ENCODE measurements around the gene KLKB1. TPM values are rescaled to one million over a fixed set of nuclear protein-coding genes. Genes with fewer than 3 reads are reported as not detected.

KLKB1 gene
- total and polyA plus RNA-seq, 2 donors (not counting 3 experiments of a cell fraction or from before 2014, with no cell fraction given), result not detected

DNA sequence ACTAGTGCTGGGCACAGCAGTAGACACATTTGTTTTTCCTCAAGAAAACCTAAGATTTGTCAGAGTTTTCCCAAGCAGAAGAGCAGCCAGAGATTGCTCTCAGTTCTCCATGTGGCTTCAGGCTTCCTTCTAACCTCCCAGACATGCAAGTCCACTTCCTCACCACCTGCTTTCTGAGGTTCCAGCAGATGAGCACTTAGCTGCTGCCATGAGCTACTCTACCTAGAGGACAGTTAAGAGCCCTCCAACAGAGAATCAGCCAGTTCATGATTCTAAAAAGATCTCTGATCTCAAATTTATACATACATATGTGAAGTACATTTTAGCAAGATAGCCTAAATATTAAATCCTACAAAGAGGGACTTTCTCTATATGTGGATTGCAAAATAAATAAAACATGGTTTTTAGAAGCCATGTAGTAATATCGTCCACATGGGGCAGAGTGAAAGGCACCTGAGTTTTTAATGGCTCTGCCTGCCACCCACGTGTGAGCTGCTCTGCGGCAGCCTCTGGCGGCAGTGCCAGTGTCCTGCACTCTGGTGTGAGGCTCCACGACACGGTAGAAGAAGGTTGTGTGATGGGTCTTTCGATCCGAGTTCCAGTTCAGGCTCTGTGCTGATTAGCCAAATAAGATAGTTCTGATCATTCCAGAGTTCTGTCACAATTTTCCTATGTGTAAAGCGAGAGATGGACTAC is 25.6 kb upstream of the KLKB1 start:
- H3K36me3 ChIP-seq (ENCODE audit: control insufficient read depth in 2 of 2, extremely low read depth in 1 of 2, insufficient read depth in 2 of 2, low read length in 2 of 2), result no peaks in the 10 kb centered on the region
- dilution Hi-C loops (cut with MboI; ENCODE audit: extremely low pct_ligation_motif_present, low sequenced_read_pairs), result no loop called here
- BruUV-seq (replicated peaks), result no TSS peak

More for the DNA sequence above, 25.6 kb upstream of the KLKB1 start:
- CTCF ChIA-PET, result interaction anchor here (1.0 to 1.8 kb wide), 3 partner anchors 10 to 133 kb away, joined by 3 to 7 read pairs (median 6); partner anchors contain the start of genes CYP4V2 and TLR3
- POLR2A ChIA-PET, result no interaction called here
- no peaks in the 10 kb centered on the region for H4K20me1 ChIP-seq (replicated peaks; ENCODE audit: control insufficient read depth, extremely low read depth, insufficient read depth, low read length)
- FAIRE-seq, result no peak
- no peak overlapping the region for H2AFZ ChIP-seq (ENCODE audit: low read depth, low read length)
- no peak for TF ChIP-seq GATA2 (IDR thresholded peaks at IDR 0.05; ENCODE audit: insufficient read depth, insufficient read length, low read depth, low read length)
- TF ChIP-seq, protein P1, sequence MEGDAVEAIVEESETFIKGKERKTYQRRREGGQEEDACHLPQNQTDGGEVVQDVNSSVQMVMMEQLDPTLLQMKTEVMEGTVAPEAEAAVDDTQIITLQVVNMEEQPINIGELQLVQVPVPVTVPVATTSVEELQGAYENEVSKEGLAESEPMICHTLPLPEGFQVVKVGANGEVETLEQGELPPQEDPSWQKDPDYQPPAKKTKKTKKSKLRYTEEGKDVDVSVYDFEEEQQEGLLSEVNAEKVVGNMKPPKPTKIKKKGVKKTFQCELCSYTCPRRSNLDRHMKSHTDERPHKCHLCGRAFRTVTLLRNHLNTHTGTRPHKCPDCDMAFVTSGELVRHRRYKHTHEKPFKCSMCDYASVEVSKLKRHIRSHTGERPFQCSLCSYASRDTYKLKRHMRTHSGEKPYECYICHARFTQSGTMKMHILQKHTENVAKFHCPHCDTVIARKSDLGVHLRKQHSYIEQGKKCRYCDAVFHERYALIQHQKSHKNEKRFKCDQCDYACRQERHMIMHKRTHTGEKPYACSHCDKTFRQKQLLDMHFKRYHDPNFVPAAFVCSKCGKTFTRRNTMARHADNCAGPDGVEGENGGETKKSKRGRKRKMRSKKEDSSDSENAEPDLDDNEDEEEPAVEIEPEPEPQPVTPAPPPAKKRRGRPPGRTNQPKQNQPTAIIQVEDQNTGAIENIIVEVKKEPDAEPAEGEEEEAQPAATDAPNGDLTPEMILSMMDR (IDR thresholded peaks at IDR 0.05; ENCODE audit: extremely low read depth in 1 of 2, insufficient read depth in 1 of 2, low read depth in 1 of 2, low read length in 2 of 2), result peak; percentile 31 to 46
- no peaks in the 10 kb centered on the region for H3K79me2 ChIP-seq (ENCODE audit: control insufficient read depth, insufficient read depth, low read length)
- no peaks in the 10 kb centered on the region for H3K9me3 ChIP-seq (replicated peaks; ENCODE audit: control insufficient read depth, insufficient read depth, low read length)
- DNase-seq (ENCODE audit: low read depth, low spot score), result no peak
- H3K4me2 ChIP-seq (ENCODE audit: insufficient read depth, low read length), result no peak overlapping the region
- H3K27me3 ChIP-seq (ENCODE audit: control insufficient read depth in 2 of 2, insufficient read depth in 2 of 2, low read length in 2 of 2), result no peaks in the 10 kb centered on the region
- H3K9me1 ChIP-seq (replicated peaks; ENCODE audit: control insufficient read depth, extremely low read depth, insufficient read depth, low read length), result no peaks in the 10 kb centered on the region
- no peak overlapping the region for H3K27ac ChIP-seq (ENCODE audit: insufficient read depth, low read depth, low read length)
- intact Hi-C loops (cut with micrococcal nuclease), result no loop called here
- no peak overlapping the region for H3K4me3 ChIP-seq (replicated peaks in 1 of 3; ENCODE audit: insufficient read depth in 1 of 3, low read depth in 1 of 3, low read length in 3 of 3)
- H3K4me1 ChIP-seq (ENCODE audit: control insufficient read depth, extremely low read depth, insufficient read depth, low read length), result no peaks in the 10 kb centered on the region
- H3K9ac ChIP-seq (replicated peaks; ENCODE audit: extremely low read depth, insufficient read depth, low read length), result no peak overlapping the region

Data from endothelial cell of umbilical vein (primary cell).